ENCODE data around the gene CD300A. TPM values are rescaled to one million over a fixed set of nuclear protein-coding genes. Genes with fewer than 3 reads are reported as not detected.

Gene CD300A
- total and polyA plus RNA-seq, 2 donors (not counting 3 experiments of a cell fraction or from before 2014, with no cell fraction given) = not detected

DNA sequence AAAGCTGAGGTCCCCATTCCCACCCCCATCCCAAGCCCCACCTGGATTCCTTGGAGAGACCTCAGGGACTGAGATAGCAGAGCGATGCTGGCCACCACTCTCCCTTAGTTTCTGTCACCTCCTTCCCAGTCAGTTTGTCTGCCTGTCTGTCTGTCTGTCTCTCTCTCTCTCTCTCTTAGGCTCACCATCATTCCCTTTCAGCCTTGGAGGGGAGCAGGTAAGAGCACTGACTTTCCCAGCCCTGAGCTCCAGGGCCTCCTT lies 59.0 kb downstream of the CD300A start:
- FAIRE-seq = peak; percentile 98
- peaks cover 2% of the 10 kb centered on the region for H3K9me3 ChIP-seq (replicated peaks; ENCODE audit: control insufficient read depth, insufficient read depth, low read length)

More for the DNA sequence above, 59.0 kb downstream of the CD300A start:
- H3K79me2 ChIP-seq (ENCODE audit: control insufficient read depth, insufficient read depth, low read length) = no peaks in the 10 kb centered on the region
- no peak overlapping the region for H2AFZ ChIP-seq (ENCODE audit: low read depth, low read length)
- H3K4me1 ChIP-seq (ENCODE audit: control insufficient read depth, extremely low read depth, insufficient read depth, low read length) = no peaks in the 10 kb centered on the region
- no peak overlapping the region for H3K4me3 ChIP-seq (replicated peaks in 1 of 3; ENCODE audit: insufficient read depth in 1 of 3, low read depth in 1 of 3, low read length in 3 of 3)
- ChIA-PET CTCF (no interaction called here), POLR2A (no interaction called here)
- H3K27ac ChIP-seq (ENCODE audit: insufficient read depth, low read depth, low read length) = no peak overlapping the region
- DNase-seq (ENCODE audit: low read depth, low spot score) = no peak
- no peaks in the 10 kb centered on the region for H3K27me3 ChIP-seq (ENCODE audit: control insufficient read depth in 2 of 2, insufficient read depth in 2 of 2, low read length in 2 of 2)
- H3K36me3 ChIP-seq (ENCODE audit: control insufficient read depth in 2 of 2, extremely low read depth in 1 of 2, insufficient read depth in 2 of 2, low read length in 2 of 2) = no peaks in the 10 kb centered on the region
- BruUV-seq (replicated peaks) = no TSS peak
- no peak overlapping the region for H3K9ac ChIP-seq (replicated peaks; ENCODE audit: extremely low read depth, insufficient read depth, low read length)
- no peak overlapping the region for H3K4me2 ChIP-seq (ENCODE audit: insufficient read depth, low read length)
- TF ChIP-seq MAX (IDR thresholded peaks at IDR 0.05; ENCODE audit: insufficient read depth, insufficient read length) = no peak
- no peak for TF ChIP-seq JUN (IDR thresholded peaks at IDR 0.05; ENCODE audit: borderline replicate concordance, insufficient read depth, insufficient read length, low read depth)
- TF ChIP-seq GATA2 (IDR thresholded peaks at IDR 0.05; ENCODE audit: insufficient read depth, insufficient read length, low read depth, low read length) = no peak
- TF ChIP-seq CTCF (IDR thresholded peaks at IDR 0.05; ENCODE audit: extremely low read depth in 1 of 2, insufficient read depth in 1 of 2, low read depth in 1 of 2, low read length in 2 of 2) = no peak
- intact Hi-C loops (cut with micrococcal nuclease) (no loop called here), dilution Hi-C loops (cut with MboI; ENCODE audit: extremely low pct_ligation_motif_present, low sequenced_read_pairs) (no loop called here)
- H4K20me1 ChIP-seq (replicated peaks; ENCODE audit: control insufficient read depth, extremely low read depth, insufficient read depth, low read length) = no peaks in the 10 kb centered on the region
- H3K9me1 ChIP-seq (replicated peaks; ENCODE audit: control insufficient read depth, extremely low read depth, insufficient read depth, low read length) = no peaks in the 10 kb centered on the region

All from endothelial cell of umbilical vein (primary cell).